Neural crest cell (in vitro differentiated cells): ENCODE results near the gene HSD17B8. TPM values are rescaled to one million over a fixed set of nuclear protein-coding genes. Genes with fewer than 3 reads are reported as not detected.
A peak's percentile ranks its signal among the peaks of the same experiment; 100 is the strongest.

Source experiments
- DNase-seq: peaks from one replicate; pipeline ENCODE4 v3.0.0; 2021; ENCODE audit warnings: low read depth, mixed read lengths, low spot score
- H3K27ac Mint-ChIP-seq: one replicate; pipeline ENCODE4 v1.8.0; 2021; ENCODE audit warnings: mild to moderate bottlenecking, mixed read lengths; ENCODE audit not compliant: unreplicated experiment
- H3K27me3 Mint-ChIP-seq: 2 replicates; pipeline ENCODE4 v1.8.0; 2021; ENCODE audit warnings: low read depth, mild to moderate bottlenecking, mixed read lengths
- H3K36me3 Mint-ChIP-seq: 2 replicates; pipeline ENCODE4 v1.8.0; 2021; ENCODE audit warnings: low read depth, mild to moderate bottlenecking, mixed read lengths
- H3K4me1 Mint-ChIP-seq: 2 replicates; pipeline ENCODE4 v1.8.0; 2021; ENCODE audit warnings: mixed read lengths
- H3K4me3 Mint-ChIP-seq: one replicate; pipeline ENCODE4 v1.8.0; 2021; ENCODE audit warnings: mild to moderate bottlenecking, mixed read lengths
- H3K9me3 Mint-ChIP-seq: 2 replicates; pipeline ENCODE4 v1.8.0; 2021; ENCODE audit warnings: mixed read lengths
- total RNA-seq: library from RNA; stranded (reverse); gene quantifications from 2 replicates; pipeline ENCODE4 v1.2.1, GENCODE V29; 2021
- TF ChIP-seq, protein P1 (sequence below): fragments of 200-600 bp; sonication (generic); conservative IDR thresholded peaks from 2 replicates; pipeline ENCODE4 v1.5.0; 2021; ENCODE audit warnings: antibody characterized with exemption, mild to moderate bottlenecking

HSD17B8 gene
- total RNA-seq, 1 donor from 2014 or later: 3.3 TPM

DNA sequence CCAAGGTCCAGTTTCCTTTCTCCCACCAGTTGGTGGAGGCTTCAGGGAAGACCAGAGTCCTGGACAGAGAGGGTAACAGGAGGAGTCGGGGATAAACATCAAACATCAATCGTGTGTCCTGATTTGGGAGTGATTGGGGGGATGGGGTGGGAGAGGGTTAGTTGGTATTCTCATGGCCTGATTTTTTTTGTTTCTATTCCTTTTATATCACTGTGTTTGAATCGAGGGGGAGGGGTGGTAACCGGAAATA, 365 bp upstream of the HSD17B8 start:
- peaks cover 22% of the 10 kb centered on the region for H3K36me3 Mint-ChIP-seq
- no peak for DNase-seq
- peak overlapping the region; percentile 99 for H3K4me3 Mint-ChIP-seq
- peak overlapping the region; percentile 78 for H3K27ac Mint-ChIP-seq
- H3K9me3 Mint-ChIP-seq: no peaks in the 10 kb centered on the region
- H3K4me1 Mint-ChIP-seq: peaks cover 74% of the 10 kb centered on the region
- TF ChIP-seq, protein P1, sequence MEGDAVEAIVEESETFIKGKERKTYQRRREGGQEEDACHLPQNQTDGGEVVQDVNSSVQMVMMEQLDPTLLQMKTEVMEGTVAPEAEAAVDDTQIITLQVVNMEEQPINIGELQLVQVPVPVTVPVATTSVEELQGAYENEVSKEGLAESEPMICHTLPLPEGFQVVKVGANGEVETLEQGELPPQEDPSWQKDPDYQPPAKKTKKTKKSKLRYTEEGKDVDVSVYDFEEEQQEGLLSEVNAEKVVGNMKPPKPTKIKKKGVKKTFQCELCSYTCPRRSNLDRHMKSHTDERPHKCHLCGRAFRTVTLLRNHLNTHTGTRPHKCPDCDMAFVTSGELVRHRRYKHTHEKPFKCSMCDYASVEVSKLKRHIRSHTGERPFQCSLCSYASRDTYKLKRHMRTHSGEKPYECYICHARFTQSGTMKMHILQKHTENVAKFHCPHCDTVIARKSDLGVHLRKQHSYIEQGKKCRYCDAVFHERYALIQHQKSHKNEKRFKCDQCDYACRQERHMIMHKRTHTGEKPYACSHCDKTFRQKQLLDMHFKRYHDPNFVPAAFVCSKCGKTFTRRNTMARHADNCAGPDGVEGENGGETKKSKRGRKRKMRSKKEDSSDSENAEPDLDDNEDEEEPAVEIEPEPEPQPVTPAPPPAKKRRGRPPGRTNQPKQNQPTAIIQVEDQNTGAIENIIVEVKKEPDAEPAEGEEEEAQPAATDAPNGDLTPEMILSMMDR: no peak
- H3K27me3 Mint-ChIP-seq: no peaks in the 10 kb centered on the region

DNA sequence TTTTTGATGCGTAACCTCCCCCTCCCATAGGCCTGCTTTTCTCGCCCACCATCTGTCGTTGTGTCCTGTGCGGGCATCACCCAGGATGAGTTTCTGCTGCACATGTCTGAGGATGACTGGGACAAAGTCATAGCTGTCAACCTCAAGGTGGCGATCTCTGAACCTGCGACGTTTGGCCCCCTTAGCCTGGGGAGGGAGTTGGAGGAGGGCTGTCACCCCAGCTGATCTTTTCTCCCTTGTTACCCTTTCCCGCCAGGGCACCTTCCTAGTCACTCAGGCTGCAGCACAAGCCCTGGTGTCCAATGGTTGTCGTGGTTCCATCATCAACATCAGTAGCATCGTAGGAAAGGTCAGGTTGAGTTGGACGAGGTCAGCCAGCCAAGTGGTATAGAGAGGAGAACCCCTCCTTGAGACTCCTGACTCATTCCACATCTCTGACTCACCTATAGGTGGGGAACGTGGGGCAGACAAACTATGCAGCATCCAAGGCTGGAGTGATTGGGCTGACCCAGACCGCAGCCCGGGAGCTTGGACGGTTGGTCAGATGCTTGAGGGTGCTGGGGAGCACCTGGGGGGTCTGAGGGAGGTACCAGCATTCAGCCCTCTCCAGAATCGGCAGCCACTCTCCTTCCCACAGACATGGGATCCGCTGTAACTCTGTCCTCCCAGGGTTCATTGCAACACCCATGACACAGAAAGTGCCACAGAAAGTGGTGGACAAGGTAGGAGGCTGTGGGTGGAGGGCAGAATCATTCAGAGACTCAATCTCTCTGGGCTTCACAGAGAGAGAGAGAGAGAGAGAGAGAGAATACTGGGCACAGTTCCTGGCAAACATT, 954 bp downstream of the HSD17B8 start:
- H3K4me1 Mint-ChIP-seq: peaks cover 77% of the 10 kb centered on the region
- H3K9me3 Mint-ChIP-seq: no peaks in the 10 kb centered on the region
- peak overlapping the region; percentile 93 for H3K27ac Mint-ChIP-seq
- H3K4me3 Mint-ChIP-seq: peak overlapping the region; percentile 99
- TF ChIP-seq, protein P1: no peak
- peaks cover 26% of the 10 kb centered on the region for H3K36me3 Mint-ChIP-seq
- no peaks in the 10 kb centered on the region for H3K27me3 Mint-ChIP-seq
- no peak for DNase-seq

DNA sequence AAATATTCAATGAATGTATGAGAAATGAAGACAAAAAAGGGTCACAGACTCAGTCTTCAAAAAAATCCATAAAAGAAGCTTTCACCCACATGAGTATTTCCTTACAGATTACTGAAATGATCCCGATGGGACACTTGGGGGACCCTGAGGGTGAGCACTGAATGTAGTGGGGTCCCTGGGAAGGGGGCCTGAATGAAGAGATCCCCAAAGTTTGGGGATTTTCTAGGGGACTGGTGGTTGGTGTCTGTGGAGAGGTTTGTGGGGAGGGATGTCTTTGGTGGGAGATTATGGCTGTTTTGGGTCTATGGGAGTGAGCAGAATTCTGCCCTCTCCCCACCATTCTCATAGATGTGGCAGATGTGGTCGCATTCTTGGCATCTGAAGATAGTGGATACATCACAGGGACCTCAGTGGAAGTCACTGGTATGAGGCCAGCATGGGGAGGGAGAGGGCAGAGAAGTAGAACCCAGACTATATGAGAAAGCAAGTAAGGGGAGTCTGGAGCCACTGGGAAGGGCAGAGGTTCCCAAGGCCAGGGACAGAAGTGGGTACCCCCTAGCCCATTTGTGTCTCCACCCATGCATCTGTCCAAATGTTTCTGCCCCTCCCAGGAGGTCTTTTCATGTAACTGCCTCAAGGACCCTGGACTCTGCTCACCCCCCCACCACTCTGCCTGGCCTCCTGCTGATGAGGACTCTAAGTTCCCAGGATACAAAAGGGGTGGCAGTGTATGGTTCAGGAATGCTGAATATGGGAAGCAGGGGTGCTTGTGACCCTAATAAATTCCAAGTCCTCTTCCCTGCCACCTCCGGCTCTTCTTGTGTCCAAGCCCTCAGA, 1.8 kb downstream of the HSD17B8 start:
- Mint-ChIP-seq H3K4me1 (peaks cover 73% of the 10 kb centered on the region), H3K27me3 (no peaks in the 10 kb centered on the region), H3K36me3 (peaks cover 25% of the 10 kb centered on the region), H3K9me3 (no peaks in the 10 kb centered on the region), H3K27ac (peak overlapping the region; percentile 93), H3K4me3 (peak overlapping the region; percentile 99)
- DNase-seq: no peak
- TF ChIP-seq, protein P1: no peak

DNA sequence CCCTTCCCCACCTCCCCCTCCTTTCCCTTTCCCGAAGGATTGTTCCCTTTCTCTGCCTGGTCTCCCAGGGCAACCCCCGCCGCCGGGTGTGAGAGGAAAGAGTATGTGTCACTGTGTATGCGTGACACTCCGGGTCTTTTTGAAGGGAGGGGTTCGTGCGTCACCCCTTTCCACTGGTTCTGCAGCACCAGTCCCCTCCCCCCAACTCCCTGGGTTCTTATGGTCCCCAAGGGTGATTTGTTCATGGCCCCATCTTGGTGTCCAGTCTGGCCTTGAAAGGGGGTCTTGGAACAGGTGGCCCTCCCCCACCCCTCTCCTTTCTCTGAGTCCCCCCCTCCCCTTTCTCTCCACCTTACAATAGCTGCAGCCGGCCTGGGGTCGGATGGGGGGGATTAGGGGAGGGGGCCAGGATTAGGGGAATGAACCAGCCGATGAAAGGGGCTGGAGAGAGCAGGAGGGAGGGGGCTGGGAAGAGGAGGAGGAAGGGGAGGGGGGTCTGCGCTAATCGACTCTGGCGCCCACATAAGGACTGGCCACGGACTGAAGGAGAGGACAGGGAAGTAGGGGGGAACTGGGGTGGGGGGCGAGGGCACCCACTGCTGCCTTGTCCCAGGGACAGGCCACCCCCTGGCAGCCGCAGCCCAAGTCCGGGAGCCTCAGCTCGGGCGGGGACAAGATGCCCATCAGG, 2.6 kb downstream of the HSD17B8 start:
- TF ChIP-seq, protein P1: no peak
- peaks cover under 1% of the 10 kb centered on the region for H3K27me3 Mint-ChIP-seq
- no peaks in the 10 kb centered on the region for H3K9me3 Mint-ChIP-seq
- H3K4me3 Mint-ChIP-seq: peak overlapping the region; percentile 99
- H3K4me1 Mint-ChIP-seq: peaks cover 68% of the 10 kb centered on the region
- peaks cover 25% of the 10 kb centered on the region for H3K36me3 Mint-ChIP-seq
- peak overlapping the region; percentile 93 for H3K27ac Mint-ChIP-seq
- peak; percentile 78 for DNase-seq

DNA sequence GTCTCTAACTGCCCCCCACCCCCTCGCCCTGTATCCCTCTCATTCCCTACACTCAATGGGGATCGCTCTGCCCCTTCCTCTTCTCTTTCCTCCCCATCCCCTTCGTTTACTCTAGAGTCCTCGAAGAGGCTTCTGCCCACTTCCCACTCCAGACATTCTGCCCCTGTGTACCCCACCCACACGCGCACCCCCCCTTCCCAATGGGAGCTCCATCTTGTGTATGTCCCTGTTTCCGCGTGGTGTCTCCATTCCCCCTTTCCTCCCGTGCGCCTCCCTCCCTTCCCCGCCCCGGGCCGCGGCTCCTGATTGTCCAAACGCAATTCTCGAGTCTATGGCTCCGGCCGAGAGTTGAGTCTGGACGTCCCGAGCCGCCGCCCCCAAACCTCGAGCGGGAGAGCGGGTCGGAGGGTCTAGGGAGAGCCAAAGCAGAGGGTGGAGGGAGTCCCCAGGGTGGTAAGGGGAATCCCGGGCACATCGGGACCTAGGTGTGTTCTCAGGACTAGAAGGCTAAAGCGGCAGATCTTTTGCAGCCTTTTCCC, 3.2 kb downstream of the HSD17B8 start:
- TF ChIP-seq, protein P1: no peak
- Mint-ChIP-seq H3K27me3 (peaks cover 5% of the 10 kb centered on the region), H3K36me3 (peaks cover 21% of the 10 kb centered on the region), H3K4me1 (peaks cover 68% of the 10 kb centered on the region), H3K4me3 (peak overlapping the region; percentile 99), H3K9me3 (no peaks in the 10 kb centered on the region), H3K27ac (peak overlapping the region; percentile 98)
- peak; percentile 53 for DNase-seq
